GM12801 (cell line): Measurements from ENCODE around the gene NLGN1.

ENCODE experiments used
- TF ChIP-seq, protein P1 (sequence below): IDR thresholded peaks from one replicate; pipeline ENCODE4 v1.5.1; 2011; ENCODE audit warnings: control low read depth; ENCODE audit not compliant: insufficient read length; ENCODE audit errors: extremely low read depth

Gene NLGN1

DNA sequence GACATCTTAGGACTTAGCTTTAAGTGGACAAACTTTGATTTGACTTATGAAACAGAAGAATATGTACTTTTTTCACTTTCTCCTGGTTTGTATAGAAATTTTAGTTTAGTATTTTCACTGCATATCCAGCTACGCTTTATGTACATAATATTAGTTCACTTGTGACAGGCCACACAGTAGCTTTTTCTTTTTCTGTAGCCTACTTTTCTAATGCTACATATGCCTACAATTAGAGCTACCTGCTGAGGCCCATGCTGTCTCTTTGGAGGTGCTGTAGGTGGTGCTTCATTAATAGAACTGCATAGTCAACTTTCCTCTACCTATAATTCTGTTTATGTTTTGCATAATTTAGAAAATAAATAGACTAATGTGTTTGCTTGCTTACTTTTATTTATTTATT lies 191.6 kb downstream of the NLGN1 start:
- TF ChIP-seq, protein P1, sequence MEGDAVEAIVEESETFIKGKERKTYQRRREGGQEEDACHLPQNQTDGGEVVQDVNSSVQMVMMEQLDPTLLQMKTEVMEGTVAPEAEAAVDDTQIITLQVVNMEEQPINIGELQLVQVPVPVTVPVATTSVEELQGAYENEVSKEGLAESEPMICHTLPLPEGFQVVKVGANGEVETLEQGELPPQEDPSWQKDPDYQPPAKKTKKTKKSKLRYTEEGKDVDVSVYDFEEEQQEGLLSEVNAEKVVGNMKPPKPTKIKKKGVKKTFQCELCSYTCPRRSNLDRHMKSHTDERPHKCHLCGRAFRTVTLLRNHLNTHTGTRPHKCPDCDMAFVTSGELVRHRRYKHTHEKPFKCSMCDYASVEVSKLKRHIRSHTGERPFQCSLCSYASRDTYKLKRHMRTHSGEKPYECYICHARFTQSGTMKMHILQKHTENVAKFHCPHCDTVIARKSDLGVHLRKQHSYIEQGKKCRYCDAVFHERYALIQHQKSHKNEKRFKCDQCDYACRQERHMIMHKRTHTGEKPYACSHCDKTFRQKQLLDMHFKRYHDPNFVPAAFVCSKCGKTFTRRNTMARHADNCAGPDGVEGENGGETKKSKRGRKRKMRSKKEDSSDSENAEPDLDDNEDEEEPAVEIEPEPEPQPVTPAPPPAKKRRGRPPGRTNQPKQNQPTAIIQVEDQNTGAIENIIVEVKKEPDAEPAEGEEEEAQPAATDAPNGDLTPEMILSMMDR: no peak

DNA sequence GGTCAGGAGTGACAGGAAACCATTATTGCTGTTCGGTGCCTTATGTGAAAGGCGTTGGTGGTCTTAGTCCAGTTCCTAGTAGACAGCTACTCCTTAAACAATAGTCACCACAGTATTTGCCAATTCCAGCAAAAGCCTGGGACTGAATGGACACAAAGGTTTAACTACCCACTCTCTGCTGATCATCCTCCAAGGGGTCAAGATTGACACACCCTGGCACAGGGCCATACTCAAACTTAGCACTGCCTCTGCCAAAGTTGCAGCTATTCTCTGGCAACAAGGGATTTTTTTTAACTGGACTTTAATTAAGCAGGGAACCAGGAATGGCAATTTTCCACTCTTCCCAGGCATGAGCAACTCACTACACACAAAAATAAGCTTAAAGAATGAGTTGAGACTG lies 193.9 kb downstream of the NLGN1 start:
- TF ChIP-seq, protein P1: no peak

DNA sequence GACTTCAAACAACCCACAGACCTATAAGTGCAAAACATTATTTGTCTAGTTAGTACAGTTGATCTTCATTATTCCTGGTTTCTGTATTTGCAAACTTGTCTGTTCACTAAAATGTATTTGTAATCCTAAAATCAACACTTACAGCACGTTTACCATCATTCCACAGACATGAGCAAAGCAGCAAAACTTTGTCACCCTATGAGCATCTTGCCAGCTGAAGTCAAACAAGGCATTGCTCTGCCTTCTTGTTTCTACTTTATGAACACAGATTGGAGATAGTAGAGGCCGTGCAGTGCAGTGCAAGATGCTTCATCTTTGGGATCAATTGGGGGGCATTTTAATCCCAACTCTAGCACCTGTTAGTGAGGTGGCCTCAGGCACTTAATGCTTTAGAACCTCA lies 202.1 kb downstream of the NLGN1 start:
- TF ChIP-seq, protein P1: no peak

DNA sequence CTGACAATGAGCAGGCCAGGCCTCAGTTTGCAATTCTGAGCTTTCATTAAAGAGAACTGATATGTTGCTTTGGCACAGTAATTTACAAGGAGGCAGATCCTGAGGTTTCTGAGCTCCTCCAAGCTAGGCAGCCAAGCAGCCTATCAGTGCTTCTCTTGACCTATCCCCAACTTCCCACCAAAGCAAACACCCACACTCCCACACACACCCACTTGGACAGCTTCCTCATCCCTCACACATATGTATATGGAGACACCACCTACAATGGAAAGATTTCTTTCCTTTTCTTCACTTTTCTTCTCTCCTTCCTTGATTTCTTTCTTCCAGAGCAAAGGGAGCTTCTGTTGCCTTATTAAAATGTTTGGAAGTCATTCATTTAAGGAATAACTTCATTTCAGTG lies 217.0 kb downstream of the NLGN1 start:
- TF ChIP-seq, protein P1: no peak

DNA sequence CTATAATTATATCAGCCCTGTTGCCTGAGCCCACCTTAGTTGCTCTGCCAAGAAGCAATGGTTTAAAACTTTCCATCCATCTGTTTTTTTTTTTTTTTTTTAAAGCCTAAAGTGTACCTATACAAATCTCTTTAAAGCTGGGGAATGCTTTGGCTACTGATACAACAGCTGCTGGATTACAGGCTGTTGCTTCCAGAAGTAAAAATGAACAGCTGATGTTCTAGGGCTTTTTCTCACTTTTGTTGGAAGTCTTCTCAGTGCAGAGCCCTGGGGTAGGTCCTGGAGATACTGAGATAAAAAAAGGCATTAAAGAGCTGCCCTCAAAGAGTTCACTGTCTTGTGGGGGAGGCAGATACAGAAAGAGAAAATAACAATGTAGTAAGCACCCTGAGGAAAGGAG lies 218.1 kb downstream of the NLGN1 start:
- TF ChIP-seq, protein P1: no peak

DNA sequence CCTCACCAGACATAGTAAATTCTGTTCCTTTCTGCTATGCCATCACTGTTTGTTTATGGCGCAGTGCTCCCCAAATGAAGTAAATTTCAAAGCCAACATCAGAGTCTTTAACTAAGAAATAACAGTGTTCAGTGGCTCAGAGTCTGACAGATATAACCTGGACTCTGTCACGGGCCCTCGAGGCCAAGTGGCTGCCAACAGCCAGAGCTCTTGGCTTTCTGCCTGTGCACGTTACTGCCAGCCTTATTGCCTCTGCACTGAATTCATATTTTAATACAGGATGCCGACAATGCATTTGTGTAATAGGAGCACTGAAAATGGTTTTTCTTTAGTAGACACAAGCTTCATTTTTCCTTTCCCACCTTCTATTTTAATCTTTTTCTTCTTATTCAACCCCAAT lies 219.9 kb downstream of the NLGN1 start:
- TF ChIP-seq, protein P1: no peak

DNA sequence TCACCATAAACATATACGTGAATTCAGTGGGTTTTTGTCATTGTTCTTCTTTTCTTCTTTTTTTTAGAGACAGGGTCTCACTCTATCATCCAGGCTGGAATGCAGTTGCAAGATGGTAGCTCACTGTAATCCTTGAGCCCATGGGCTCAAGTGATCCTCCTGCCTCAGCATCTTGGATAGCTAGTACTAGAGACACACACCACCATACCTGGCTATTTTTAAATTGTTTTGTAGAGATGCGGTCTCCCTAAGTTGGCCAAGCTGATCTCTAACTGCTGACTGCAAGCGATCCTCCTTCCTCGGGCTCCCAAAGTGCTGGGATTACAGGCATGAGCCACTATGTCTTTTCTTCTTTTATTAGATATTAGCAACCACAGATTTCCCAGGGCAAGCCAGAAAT lies 220.6 kb downstream of the NLGN1 start:
- TF ChIP-seq, protein P1: no peak

DNA sequence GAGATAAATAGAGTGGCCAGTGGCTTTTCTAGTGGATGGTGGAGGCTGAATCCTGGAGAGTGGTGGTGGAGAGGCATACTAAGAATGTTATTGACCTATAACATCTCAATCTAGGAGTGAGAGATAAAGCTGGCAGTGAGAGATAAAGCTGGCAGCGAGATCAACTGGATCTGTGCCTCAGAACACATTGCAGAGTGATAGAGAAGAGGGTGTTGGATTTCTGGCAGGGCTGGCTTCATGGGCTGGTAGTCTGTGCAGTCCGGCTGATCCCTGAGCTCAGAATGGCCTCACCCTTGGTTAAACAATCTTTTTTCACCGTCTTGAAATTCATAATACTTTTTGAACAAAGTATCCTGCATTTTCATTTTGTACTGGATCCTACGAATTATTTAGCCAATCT lies 221.2 kb downstream of the NLGN1 start:
- TF ChIP-seq, protein P1: no peak
